GM12865 (cell line): ENCODE measurements around the gene SLC47A1.

Experiments used
- DNase-seq: peaks from one replicate; pipeline ENCODE4 v3.0.0; 2010; ENCODE audit warnings: low read depth
- H3K4me3 ChIP-seq: 2 replicates; pipeline ENCODE4 v1.5.1; 2011; ENCODE audit warnings: mild to moderate bottlenecking, low read depth, low read length, control low read depth
- CTCF ChIP-seq: IDR thresholded peaks from 2 replicates; pipeline ENCODE4 v1.5.1; 2011; ENCODE audit warnings: low read length, control low read depth, low read depth, inconsistent platforms; ENCODE audit not compliant: insufficient read depth; ENCODE audit errors: missing control alignments

The SLC47A1 gene

DNA sequence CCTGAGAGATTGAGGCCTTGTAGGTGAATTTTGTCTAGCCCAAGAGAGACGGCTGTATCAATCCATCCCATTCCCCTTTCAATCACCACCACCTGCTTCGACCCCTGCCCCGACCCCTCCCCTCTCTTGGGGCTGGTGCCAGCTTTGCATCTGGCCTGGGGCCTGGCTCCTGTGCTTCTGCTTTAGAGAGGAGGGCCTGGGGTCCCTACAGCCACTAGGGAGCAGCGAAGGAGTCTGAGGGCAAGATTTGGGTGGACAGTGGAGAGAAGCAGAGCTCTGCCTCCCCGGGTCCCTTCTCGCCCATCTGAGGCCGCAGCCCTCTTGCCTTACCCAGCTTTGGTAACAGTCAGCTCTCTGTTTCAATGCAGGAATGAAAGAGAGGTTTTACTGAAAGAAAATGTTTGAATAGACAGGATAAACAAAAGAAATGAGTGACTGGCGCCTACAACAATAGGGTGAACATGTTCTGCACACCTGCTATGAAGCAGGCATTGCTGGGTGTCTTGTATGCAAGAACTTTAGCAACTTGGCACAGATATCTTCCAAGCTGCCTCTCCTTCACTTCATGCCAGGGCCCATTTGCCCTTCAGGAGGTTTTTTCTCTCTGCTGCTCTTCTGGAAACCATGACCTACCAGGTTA lies 57.4 kb downstream of the SLC47A1 start:
- no peak for DNase-seq
- no peak overlapping the region for H3K4me3 ChIP-seq
- TF ChIP-seq CTCF = no peak

DNA sequence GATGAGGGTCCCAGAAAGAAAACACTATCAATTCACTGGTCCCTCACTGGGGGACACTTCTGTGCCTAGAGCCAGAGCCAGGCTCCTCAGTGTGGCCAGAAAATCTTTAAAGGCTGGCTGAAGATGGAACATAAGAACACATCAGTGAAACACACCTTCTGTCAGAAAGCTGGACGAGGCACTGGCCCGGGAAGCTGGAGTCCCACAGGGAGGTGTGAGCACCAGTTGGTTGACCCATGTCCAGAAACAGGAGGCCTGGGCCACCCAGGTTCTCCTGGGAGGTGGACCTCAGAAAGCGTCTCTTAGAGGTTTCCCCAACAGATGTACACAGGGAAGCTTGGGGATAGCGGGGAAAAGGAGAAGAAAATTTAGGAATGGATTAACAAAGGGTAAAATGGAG lies 58.7 kb downstream of the SLC47A1 start:
- DNase-seq = no peak
- TF ChIP-seq CTCF = no peak
- H3K4me3 ChIP-seq = no peak overlapping the region

GRCh38 chr17:19596869-19597268 lies 63.2 kb downstream of the SLC47A1 start:
- no peak for DNase-seq
- no peak for TF ChIP-seq CTCF
- H3K4me3 ChIP-seq = no peak overlapping the region

DNA sequence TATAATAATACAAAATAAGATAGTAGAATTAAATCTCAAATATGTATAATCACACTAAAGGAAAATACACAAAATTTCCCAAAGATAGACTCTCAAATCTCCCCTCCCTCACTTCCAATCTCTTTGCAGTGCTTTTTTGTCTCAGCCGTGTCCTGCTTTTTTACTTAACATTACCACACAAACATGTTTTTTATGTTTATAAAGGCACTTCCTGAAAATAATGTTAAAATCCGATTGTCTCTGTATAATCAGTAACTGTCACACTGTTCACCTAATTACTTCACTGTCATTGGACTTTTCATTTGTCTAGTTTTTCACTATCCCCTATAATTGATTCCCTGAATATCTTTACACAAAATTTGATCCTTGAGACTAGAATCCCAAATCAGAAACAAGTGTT lies 76.7 kb downstream of the SLC47A1 start:
- DNase-seq = no peak
- TF ChIP-seq CTCF = no peak

GRCh38 chr17:19610879-19611278 lies 77.2 kb downstream of the SLC47A1 start:
- DNase-seq = no peak
- no peak overlapping the region for H3K4me3 ChIP-seq
- no peak for TF ChIP-seq CTCF

More for the DNA sequence above, 76.7 kb downstream of the SLC47A1 start:
- no peak overlapping the region for H3K4me3 ChIP-seq

GRCh38 chr17:19613979-19614378 lies 80.3 kb downstream of the SLC47A1 start:
- DNase-seq = no peak

More at GRCh38 chr17:19613979-19614378, 80.3 kb downstream of the SLC47A1 start:
- H3K4me3 ChIP-seq = no peak overlapping the region
- TF ChIP-seq CTCF = no peak
